ENCODE data around the gene ATP9A. TPM values are rescaled to one million over a fixed set of nuclear protein-coding genes. Genes with fewer than 3 reads are reported as not detected.

The ATP9A gene
- total RNA-seq, 1 donor from 2014 or later: 37.6 TPM

Other genes with a start within 250 kb of the ATP9A start
- 2.9 and 3.2 TPM in 2 replicates for gene NFATC2, start 225.7 kb downstream of the ATP9A start, total RNA-seq
- gene SALL4, start 34.1 kb upstream of the ATP9A start, total RNA-seq: 4.4 and 5.3 TPM in 2 replicates